ENCODE data around the gene CCDC13. TPM values are rescaled to one million over a fixed set of nuclear protein-coding genes. Genes with fewer than 3 reads are reported as not detected.
A peak's percentile ranks its signal among the peaks of the same experiment; 100 is the strongest.

The CCDC13 gene
- total and polyA plus RNA-seq, 2 of the 13 experiments (the other 11 are each of a cell fraction or from before 2014, with no cell fraction given) = 0.22 to 0.51 TPM

GRCh38 chr3:42755681-42756578 is 17.1 kb downstream of the CCDC13 start (continued):
- TF ChIP-seq KDM4B (CRISPR knock-in tag; IDR thresholded peaks at IDR 0.05) = peak; percentile 34; the same call in 1 of the 2 replicates
- peak; percentile 34; the same call in 1 of the 2 replicates for TF ChIP-seq ZNF687 (CRISPR knock-in tag; IDR thresholded peaks at IDR 0.05)
- TF ChIP-seq, protein P1, sequence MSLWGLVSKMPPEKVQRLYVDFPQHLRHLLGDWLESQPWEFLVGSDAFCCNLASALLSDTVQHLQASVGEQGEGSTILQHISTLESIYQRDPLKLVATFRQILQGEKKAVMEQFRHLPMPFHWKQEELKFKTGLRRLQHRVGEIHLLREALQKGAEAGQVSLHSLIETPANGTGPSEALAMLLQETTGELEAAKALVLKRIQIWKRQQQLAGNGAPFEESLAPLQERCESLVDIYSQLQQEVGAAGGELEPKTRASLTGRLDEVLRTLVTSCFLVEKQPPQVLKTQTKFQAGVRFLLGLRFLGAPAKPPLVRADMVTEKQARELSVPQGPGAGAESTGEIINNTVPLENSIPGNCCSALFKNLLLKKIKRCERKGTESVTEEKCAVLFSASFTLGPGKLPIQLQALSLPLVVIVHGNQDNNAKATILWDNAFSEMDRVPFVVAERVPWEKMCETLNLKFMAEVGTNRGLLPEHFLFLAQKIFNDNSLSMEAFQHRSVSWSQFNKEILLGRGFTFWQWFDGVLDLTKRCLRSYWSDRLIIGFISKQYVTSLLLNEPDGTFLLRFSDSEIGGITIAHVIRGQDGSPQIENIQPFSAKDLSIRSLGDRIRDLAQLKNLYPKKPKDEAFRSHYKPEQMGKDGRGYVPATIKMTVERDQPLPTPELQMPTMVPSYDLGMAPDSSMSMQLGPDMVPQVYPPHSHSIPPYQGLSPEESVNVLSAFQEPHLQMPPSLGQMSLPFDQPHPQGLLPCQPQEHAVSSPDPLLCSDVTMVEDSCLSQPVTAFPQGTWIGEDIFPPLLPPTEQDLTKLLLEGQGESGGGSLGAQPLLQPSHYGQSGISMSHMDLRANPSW (CRISPR knock-in tag; IDR thresholded peaks at IDR 0.05; ENCODE audit: borderline replicate concordance) = peak; percentile 81; the same call in 1 of the 2 replicates
- no peak; a peak in 1 of 4 replicates for TF ChIP-seq REST (IDR thresholded peaks at IDR 0.05; ENCODE audit: borderline replicate concordance in 1 of 2, low read depth in 1 of 2, low read length in 2 of 2)
- TF ChIP-seq THAP11 (CRISPR knock-in tag; IDR thresholded peaks at IDR 0.05) = peak; percentile 69
- no peak for TF ChIP-seq ZNF329 (CRISPR knock-in tag; IDR thresholded peaks at IDR 0.05; ENCODE audit: low read depth)
- TF ChIP-seq DMAP1 (CRISPR knock-in tag; IDR thresholded peaks at IDR 0.05) = 0 out of 2 replicates have a peak, but pooled peaks have one; percentile 40
- TF ChIP-seq, protein P2, sequence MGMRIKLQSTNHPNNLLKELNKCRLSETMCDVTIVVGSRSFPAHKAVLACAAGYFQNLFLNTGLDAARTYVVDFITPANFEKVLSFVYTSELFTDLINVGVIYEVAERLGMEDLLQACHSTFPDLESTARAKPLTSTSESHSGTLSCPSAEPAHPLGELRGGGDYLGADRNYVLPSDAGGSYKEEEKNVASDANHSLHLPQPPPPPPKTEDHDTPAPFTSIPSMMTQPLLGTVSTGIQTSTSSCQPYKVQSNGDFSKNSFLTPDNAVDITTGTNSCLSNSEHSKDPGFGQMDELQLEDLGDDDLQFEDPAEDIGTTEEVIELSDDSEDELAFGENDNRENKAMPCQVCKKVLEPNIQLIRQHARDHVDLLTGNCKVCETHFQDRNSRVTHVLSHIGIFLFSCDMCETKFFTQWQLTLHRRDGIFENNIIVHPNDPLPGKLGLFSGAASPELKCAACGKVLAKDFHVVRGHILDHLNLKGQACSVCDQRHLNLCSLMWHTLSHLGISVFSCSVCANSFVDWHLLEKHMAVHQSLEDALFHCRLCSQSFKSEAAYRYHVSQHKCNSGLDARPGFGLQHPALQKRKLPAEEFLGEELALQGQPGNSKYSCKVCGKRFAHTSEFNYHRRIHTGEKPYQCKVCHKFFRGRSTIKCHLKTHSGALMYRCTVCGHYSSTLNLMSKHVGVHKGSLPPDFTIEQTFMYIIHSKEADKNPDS (CRISPR knock-in tag; IDR thresholded peaks at IDR 0.05) = 0 out of 2 replicates have a peak, but pooled peaks have one; percentile 55
- TF ChIP-seq FOXK2 (IDR thresholded peaks at IDR 0.05) = peak; percentile 57; the same call in 1 of the 2 replicates
- no peak for TF ChIP-seq ZNF335 (CRISPR knock-in tag; IDR thresholded peaks at IDR 0.05)
- no peak for TF ChIP-seq ZNF18 (CRISPR knock-in tag; IDR thresholded peaks at IDR 0.05; ENCODE audit: insufficient replicate concordance)
- peak; percentile 88 for TF ChIP-seq CEBPG (CRISPR knock-in tag; IDR thresholded peaks at IDR 0.05)
- peak; percentile 79; the same call in 1 of the 2 replicates for TF ChIP-seq MAX (IDR thresholded peaks at IDR 0.05)

Data from HepG2 (cell line).